ENCODE measurements around the gene DYNLRB2. TPM values are rescaled to one million over a fixed set of nuclear protein-coding genes. Genes with fewer than 3 reads are reported as not detected.

DYNLRB2 gene
- total and polyA plus RNA-seq, 9 of the 15 experiments (the other 6 are each of a cell fraction or from before 2014, with no cell fraction given), result not detected

- H2AFZ ChIP-seq (ENCODE audit: low read depth, low read length), result no peak overlapping the region
- POLR2A ChIA-PET, result no interaction called here
- intact Hi-C loops (cut with micrococcal nuclease) (no loop called here), in situ Hi-C loops (cut with MboI) (no loop called here)
- no peaks in the 10 kb centered on the region for H3K9me1 ChIP-seq (ENCODE audit: control insufficient read depth, insufficient read depth, low read length)
- no peaks in the 10 kb centered on the region for H3K79me2 ChIP-seq (ENCODE audit: control insufficient read depth, insufficient read depth, low read length)
- no peaks in the 10 kb centered on the region for H3K27me3 ChIP-seq (ENCODE audit: control insufficient read depth in 2 of 2, insufficient read depth in 2 of 2, low read length in 2 of 2)
- no peak overlapping the region for H3K9ac ChIP-seq (ENCODE audit: insufficient read depth in 1 of 2, low read depth in 2 of 2, low read length in 2 of 2)
- H3K4me2 ChIP-seq (ENCODE audit: insufficient read depth, low read length), result no peak overlapping the region
- WGBS (ENCODE audit: insufficient coverage, low coverage, missing lambda C conversion rate), result 0% methylated on average over 7 of the region's 7 CpGs
- H3K4me1 ChIP-seq (replicated peaks in 1 of 2; ENCODE audit: control insufficient read depth in 2 of 2, insufficient read depth in 2 of 2, low read length in 2 of 2), result no peaks in the 10 kb centered on the region
- BruUV-seq (replicated peaks), result no TSS peak
- H4K20me1 ChIP-seq (replicated peaks; ENCODE audit: control insufficient read depth, insufficient read depth, low read length), result no peaks in the 10 kb centered on the region
- H3K27ac ChIP-seq (ENCODE audit: extremely low read depth, low read depth, low read length), result no peak overlapping the region
- CTCF ChIA-PET (ENCODE audit: low intra/inter-chr PET ratio), result no interaction called here
- H3K4me3 ChIP-seq, result no peak overlapping the region
- no peak for ATAC-seq
- H3K36me3 ChIP-seq (ENCODE audit: control insufficient read depth, insufficient read depth, low read length), result no peaks in the 10 kb centered on the region
- FAIRE-seq, result no peak
- no peaks in the 10 kb centered on the region for H3K9me3 ChIP-seq (replicated peaks; ENCODE audit: control insufficient read depth, insufficient read depth, low read depth, low read length)
- DNase-seq (ENCODE audit: extremely low read depth in 1 of 4, low spot score in 3 of 4), result no peak
- TF ChIP-seq, protein P1, sequence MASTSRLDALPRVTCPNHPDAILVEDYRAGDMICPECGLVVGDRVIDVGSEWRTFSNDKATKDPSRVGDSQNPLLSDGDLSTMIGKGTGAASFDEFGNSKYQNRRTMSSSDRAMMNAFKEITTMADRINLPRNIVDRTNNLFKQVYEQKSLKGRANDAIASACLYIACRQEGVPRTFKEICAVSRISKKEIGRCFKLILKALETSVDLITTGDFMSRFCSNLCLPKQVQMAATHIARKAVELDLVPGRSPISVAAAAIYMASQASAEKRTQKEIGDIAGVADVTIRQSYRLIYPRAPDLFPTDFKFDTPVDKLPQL (IDR thresholded peaks at IDR 0.05; ENCODE audit: extremely low read depth, insufficient read length), result no peak
- TF ChIP-seq TCF7L2 (IDR thresholded peaks at IDR 0.05; ENCODE audit: low read depth, low read length) (no peak), THRAP3 (IDR thresholded peaks at IDR 0.05; ENCODE audit: borderline replicate concordance) (no peak), NFE2 (IDR thresholded peaks at IDR 0.05; ENCODE audit: low read depth) (no peak), ELF4 (CRISPR knock-in tag; IDR thresholded peaks at IDR 0.05) (no peak), DIDO1 (tag; IDR thresholded peaks at IDR 0.05; ENCODE audit: low read depth) (no peak), NCOA1 (IDR thresholded peaks at IDR 0.05; ENCODE audit: low read depth) (no peak), STAG1 (CRISPR knock-in tag; IDR thresholded peaks at IDR 0.05; ENCODE audit: borderline replicate concordance) (no peak)
Observed at GRCh38 chr16:80591071-80591915, 50.5 kb downstream of the DYNLRB2 start.
